Stimulated activated CD8-positive, alpha-beta memory T cell treated with anti-CD3 and anti-CD28 coated beads, Interleukin-7, amount 100 ng/mL, for 4 hours (primary cell): Measurements from ENCODE around the gene FAM241B.

ENCODE experiments used
- DNase-seq, 2 donors: peaks; one replicate each; pipeline ENCODE4 v3.0.0-alpha.2; 2020; ENCODE audit warnings: low read depth in 2 of 2

Gene FAM241B

GRCh38 chr10:69634759-69635425 is 4.8 kb downstream of the FAM241B start:
- DNase-seq = no peak

DNA sequence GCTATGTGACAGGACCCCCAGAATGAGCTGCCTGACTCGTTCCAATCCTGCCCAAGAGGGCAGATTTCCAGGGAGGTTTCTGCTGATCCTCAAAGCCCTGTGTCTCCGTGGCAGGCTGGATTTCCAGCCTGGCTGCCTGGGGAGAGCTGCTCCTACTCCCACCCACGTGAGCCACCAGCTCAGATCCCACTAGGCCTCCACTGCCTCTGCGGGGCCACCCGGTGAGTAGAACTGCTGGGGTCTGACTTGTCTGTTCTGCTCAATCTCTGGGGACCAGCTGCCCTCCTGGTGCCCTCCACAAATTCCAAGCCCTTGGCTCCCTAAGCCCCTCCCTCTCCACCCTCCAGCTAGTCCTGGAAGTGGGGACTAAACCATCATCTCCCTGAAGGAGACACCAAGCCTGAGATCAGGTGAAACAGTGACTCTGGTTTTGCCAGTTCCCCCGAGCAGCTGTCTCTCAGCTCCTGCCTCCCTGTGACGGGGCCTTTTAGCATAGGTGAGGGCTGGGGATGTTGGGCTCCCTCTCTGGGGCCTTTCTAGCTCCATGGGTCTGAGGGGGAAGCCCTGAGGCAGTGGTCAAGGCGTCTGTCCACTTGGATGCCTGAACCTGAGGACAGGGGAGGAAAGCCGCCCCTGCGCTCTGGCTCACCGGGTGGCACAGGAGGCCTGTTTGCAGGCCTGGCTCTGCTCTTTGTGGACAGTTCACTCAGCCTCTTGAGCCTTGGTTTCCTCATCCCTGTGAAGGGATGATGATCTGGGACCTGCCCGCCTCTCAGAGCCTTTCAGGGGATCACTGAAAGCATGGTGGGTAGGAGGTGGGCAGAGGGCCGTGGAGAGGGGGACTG is 5.6 kb downstream of the FAM241B start:
- DNase-seq = no peak

DNA sequence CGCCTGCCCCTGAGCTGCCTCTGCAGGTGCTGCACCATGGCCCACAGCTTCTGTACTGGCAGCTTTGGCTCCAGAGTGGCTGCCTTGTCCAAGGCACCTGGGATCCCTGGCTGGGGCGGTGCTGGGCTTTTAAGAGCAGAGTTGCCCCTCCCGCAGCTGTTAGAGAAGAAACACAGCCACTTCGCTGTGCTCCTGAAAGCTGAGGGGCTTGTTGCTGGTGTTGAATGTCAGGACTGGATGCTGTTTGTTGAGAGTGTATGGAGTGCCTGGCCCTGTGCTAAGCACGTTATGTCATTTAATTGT is 6.2 kb downstream of the FAM241B start:
- DNase-seq = no peak

GRCh38 chr10:69636626-69637605 is 6.9 kb downstream of the FAM241B start:
- DNase-seq = no peak

- DNase-seq = no peak
Measured at GRCh38 chr10:69638642-69639041, 8.6 kb downstream of the FAM241B start.

- peak; percentile 43 to 53 for DNase-seq
Measured at GRCh38 chr10:69639291-69640195, 9.5 kb downstream of the FAM241B start.

DNA sequence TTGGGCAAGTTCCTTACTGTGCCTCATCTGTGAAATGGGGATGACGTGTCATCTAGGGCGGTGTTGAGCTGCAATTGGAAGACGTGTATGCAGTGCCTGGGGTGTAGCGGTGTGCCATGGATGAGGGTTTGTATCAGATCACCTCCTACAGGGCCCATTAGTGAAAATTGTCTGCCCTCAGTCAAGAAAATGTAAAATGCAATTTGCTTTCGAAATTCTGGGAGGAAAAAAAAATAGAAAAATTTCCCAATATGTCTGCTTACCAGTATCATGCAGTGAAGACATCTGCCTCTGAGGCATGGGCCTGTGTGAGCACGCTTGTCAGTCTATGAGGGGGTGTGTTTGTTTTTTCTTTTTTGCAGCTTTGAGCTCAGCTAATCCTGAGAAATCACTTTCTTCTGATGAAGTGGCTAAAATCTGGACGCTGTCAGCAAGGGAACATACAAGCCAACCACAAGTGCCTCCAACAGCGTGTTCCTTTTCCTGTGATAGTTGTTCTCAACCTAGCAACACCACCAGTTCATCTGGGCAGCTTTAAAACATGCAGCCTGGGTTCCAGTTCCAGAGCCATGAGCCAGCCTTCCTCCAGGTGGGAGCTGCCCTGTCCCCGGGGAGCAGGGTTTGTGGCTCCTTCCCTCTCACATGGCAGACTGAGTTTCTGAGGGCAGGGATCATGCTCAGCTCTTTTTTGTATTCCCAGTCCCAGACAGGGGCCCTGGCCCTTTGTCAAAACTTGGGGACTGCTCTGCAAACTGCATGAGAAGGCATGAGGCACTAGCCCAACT is 10.3 kb downstream of the FAM241B start:
- DNase-seq = no peak

DNA sequence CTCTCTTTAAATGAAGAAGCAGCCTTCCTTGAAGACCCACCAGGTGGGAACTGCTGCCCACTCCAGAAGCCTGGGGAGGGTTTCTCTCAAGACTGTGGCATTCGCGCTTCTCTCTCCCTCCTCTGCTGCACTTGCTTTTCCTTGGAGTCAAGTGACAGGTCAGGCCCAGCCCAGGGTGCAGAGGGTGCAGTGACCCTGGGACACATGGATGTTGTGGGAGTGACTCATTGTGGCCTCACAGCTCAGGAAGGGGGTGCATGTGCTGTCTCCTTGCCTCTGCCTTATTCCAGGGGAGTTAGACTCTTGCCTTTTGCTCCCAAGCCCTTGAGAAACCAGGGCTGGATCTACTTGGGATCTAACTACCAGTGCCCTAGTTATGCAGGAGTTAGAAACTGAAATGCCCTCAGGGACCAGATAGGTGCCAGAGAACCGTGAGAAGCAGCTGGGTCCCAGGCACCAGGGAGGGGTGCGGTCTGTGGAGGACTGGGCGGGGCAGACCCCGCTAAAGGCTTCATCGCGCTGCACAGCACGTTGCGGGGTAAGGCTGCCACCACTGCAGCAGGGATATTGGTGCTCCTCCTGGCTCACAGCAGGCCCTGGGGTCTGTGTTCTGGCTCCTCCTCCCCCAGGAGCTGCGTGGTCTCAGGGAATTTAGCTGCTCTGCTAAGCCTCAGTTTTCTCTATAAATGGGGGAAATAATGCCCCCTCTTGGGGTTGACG is 11.4 kb downstream of the FAM241B start:
- no peak for DNase-seq

DNA sequence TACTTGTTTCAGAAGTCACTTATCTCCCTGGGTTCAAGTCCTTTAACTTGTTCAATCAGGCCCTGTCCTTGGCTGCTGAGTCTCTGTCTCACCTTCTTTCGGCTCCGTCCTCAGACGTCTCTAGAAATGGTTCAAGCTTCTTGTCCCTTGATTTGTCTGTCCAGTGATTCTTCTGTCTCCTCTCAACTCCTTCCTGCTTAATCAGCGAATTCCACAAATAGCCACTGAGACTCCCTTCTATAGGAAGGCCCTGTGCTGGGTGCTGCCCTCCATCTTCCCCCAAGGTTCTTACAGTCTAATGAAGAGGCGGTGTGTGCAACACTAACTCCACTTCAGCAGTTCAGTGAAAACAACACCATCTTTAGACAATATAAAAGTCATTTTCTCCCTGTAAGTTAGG is 12.7 kb downstream of the FAM241B start:
- DNase-seq = no peak

GRCh38 chr10:69643779-69644657 is 14.0 kb downstream of the FAM241B start:
- no peak for DNase-seq

GRCh38 chr10:69644658-69645295 is 14.7 kb downstream of the FAM241B start:
- no peak for DNase-seq

- no peak for DNase-seq
Measured at GRCh38 chr10:69645296-69646184, 15.5 kb downstream of the FAM241B start.

GRCh38 chr10:69646185-69647060 is 16.4 kb downstream of the FAM241B start:
- no peak for DNase-seq

DNA sequence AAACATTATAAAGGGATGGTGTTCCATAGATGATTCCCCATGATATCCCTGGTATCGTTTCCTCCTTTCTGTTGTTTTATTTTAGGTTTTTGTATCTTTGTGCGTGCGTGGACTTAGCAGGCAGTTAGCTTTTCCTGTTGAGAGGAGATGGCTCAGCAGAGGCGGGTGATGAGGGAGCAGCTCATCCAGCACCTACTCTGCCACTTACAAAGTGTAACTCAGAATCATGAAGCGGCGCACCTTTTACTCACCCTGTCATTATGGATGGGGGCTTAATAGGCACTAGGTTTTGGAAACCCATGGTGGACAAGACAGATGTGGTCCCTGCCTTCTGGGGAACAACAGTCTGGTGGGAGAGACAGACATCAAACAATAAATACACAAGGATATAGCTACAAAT is 17.1 kb downstream of the FAM241B start:
- DNase-seq = no peak

DNA sequence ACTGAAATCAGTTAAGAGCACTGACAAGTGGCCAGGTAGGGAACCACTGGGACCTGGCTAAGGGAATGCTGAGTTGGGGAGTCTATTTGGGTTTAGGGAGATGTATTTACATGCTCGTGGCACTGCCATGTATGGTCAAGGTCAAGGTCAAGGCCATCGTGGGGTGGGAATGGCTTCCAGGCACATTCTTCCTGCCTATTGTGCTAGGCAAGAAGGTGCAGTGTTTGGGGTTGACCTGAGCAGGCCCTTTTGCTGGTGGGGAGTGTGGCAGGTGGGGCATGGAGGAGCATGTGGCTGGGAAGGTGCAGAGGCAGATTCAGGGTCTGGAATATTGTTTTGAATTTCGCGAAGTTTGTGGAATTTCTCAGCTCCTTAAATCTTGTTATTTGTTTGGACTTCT is 17.8 kb downstream of the FAM241B start:
- no peak for DNase-seq

GRCh38 chr10:69648461-69648860 is 18.4 kb downstream of the FAM241B start:
- no peak for DNase-seq
